Measurements from ENCODE around the gene CCDC88B. TPM values are rescaled to one million over a fixed set of nuclear protein-coding genes. Genes with fewer than 3 reads are reported as not detected.
A peak's percentile ranks its signal among the peaks of the same experiment; 100 is the strongest.

The CCDC88B gene
- total RNA-seq, 1 donor from 2014 or later, result 1.6 TPM

DNA sequence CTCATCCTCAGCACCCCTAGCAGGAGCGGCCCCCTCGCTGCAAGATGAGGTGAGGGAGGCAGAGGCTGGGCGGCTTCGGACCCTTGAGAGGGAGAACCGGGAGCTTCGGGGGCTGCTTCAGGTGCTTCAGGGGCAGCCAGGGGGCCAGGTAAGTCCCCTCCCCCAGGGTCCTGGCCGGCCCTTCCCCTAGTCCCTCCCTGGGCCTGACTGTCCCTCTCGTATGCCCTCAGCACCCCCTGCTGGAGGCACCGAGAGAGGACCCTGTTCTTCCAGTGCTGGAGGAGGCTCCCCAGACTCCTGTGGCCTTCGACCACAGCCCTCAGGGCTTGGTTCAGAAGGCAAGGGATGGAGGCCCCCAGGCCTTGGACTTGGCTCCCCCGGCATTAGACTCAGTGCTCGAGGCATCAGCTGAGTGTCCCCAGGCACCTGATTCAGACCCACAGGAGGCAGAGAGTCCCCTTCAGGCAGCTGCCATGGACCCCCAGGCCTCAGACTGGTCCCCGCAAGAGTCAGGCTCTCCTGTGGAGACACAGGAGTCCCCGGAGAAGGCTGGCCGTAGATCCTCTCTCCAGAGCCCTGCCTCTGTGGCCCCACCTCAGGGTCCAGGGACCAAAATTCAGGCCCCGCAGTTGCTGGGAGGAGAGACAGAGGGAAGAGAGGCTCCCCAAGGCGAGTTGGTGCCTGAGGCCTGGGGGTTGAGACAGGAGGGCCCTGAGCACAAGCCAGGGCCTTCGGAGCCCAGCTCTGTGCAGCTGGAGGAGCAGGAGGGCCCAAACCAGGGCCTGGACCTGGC is 4.0 kb downstream of the CCDC88B start:
- DNase-seq (ENCODE audit: low read depth), result no peak

DNA sequence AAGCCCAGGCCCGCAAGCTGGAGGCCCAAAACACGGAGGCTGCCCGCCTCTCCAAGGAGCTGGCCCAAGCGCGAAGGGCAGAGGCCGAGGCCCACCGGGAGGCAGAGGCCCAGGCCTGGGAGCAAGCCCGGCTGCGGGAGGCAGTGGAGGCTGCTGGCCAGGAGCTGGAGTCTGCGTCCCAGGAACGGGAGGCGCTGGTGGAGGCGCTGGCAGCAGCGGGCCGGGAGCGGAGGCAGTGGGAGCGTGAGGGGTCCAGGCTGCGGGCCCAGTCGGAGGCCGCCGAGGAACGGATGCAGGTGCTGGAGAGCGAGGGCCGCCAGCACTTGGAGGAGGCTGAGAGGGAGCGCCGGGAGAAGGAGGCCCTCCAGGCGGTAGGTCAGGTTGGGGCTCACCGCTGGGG is 4.8 kb downstream of the CCDC88B start:
- DNase-seq (ENCODE audit: low read depth), result no peak

DNA sequence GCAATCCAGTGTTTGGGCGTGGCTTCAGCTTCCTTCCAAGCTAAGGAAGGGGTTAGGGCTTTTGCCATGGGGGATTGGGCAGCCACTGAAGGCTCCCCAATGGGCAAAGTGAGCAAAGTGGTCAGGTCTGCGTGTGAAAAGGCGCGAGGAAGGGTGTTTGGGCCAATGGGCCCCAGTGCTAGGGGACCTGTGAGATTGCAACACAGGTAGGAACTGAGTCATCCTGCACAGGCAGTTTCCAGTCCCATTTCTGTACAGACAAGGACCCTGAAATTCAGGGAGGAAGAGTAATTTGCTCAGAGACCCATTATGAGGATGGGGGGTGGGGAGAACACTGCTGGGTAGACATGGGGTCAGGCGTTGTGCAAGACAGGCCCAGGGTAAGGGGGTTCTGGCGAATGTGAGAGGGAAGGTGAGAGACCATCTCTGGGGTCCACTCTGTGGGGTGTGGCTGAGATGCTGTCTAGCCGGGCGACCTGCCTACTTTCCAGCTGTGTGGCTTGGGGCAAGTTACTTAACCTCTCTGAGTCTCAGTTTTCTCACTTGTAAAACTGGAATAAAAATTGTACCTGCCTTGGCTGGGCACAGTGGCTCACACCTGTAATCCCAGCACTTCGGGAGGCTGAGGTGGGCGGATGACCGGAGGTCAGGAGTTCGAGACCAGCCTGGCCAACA is 7.3 kb downstream of the CCDC88B start:
- DNase-seq (ENCODE audit: low read depth), result no peak

DNA sequence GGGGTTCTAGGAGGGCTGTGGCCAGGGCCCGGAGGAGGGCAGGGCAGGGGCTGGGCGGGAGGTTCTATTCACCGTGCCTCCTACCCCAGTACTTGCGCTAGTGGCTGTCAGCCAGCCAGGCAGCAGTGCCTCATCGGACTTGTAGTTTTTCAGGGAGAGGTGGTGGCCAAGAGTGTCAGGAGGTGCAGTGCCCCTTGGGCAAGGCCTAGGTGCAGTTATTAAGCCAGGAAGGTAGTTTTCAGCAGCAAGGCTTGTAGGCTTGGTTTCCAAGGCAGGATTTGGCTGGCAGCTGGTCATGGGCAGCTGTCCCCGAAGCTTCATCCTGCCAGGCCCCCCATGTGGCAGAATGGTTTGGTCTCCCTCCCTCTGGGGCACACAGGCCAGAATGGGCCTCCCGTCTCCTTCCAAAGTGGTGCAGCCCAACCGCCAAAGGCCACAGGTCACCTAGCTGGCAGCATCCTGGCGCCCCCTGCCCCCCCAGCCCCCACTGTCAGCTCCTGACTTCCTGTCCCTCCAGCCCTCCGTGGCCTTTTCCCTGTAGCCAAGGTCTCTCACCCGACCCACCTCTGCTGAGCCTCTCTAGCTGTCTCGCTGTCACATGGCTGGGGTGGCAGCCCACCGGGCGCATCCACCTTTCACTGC is 8.5 kb downstream of the CCDC88B start:
- peak; percentile 83 for DNase-seq (ENCODE audit: low read depth)

DNA sequence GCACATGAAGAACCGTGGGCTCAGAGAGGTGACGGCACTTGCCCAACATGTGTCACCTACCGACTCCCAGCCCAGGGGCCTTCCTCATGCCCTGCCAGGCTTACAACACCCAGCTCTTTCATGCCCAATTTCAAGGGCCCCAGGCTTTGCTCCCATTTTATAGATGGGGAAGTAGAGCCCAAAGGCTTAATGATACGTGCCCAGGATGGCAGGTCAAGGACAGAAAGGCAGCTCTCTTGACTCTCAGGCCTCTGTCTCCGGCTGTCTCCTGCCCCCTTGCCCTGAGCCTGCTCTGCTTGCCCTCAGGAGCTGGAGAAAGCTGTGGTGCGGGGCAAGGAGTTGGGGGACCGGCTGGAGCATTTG is 9.0 kb downstream of the CCDC88B start:
- no peak for DNase-seq (ENCODE audit: low read depth)

DNA sequence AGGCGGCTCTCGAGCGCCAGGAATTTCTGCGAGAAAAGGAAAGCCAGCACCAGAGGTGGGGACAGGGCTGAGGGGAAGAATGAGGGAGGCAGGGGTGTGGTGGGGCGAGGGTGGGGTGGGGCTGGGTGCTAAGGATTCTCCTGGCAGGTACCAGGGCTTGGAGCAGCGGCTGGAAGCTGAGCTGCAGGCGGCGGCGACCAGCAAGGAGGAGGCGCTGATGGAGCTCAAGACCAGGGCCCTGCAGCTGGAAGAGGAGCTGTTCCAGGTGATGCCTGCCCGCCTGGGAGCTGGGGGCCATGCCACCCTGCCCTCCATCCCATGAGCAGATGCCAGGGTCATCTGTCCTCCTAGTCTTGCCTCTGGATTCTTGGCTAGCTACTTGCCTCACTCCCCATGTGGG is 9.4 kb downstream of the CCDC88B start:
- no peak for DNase-seq (ENCODE audit: low read depth)

DNA sequence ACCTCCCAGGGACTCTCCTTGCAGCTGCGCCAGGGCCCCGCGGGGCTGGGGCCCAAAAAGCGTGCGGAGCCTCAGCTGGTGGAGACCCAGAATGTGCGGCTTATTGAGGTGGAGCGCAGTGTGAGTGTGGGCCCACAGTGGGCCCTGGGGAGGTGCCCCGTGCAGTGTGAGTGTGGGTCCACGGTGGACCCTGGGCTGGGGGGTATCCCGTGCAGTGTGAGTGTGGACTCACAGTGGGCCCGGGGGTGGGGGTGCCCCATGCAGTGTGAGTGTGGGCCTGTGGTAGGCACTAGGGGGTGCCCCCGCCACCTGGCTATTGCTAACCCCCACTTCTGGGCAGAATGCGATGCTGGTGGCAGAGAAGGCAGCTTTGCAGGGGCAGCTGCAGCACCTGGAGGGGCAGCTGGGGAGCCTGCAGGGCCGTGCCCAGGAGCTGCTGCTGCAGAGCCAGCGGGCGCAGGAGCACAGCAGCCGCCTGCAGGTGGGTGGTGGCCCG is 11.2 kb downstream of the CCDC88B start:
- DNase-seq (ENCODE audit: low read depth), result no peak

DNA sequence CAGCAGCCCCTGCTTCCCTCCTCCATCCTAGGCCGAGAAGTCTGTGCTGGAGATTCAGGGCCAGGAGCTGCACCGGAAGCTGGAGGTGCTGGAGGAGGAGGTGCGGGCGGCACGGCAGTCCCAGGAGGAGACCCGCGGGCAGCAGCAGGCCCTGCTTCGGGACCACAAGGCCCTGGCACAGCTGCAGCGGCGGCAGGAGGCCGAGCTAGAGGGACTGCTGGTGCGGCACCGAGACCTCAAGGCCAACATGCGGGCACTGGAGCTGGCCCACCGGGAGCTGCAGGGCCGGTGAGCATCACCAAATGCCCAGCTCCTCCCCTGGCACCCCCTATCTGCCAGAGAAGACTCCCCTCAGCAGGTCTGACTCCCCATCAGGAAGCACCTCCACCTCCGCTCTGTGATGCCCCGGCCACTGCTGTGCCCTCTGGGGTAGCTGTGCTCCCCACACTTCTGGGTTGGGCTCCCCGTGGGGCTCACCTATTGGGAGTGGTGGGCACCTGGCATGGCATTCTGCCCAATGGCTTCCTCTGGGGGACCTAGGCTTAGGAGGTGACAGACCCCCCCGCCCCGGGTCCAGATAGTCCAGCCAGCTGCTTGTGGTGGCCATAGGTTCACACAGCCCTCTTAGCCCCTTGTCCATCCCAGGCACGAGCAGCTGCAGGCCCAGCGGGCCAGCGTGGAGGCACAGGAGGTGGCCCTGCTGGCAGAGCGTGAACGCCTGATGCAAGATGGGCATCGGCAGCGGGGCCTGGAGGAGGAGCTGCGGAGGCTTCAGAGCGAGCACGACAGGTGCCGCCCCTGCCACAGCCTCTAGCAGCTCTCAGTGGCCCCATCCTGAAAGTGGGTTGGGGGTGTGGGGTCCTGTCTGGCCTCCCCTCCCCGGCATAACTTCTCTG is 12.3 kb downstream of the CCDC88B start:
- peak; percentile 74 for DNase-seq (ENCODE audit: low read depth)

DNA sequence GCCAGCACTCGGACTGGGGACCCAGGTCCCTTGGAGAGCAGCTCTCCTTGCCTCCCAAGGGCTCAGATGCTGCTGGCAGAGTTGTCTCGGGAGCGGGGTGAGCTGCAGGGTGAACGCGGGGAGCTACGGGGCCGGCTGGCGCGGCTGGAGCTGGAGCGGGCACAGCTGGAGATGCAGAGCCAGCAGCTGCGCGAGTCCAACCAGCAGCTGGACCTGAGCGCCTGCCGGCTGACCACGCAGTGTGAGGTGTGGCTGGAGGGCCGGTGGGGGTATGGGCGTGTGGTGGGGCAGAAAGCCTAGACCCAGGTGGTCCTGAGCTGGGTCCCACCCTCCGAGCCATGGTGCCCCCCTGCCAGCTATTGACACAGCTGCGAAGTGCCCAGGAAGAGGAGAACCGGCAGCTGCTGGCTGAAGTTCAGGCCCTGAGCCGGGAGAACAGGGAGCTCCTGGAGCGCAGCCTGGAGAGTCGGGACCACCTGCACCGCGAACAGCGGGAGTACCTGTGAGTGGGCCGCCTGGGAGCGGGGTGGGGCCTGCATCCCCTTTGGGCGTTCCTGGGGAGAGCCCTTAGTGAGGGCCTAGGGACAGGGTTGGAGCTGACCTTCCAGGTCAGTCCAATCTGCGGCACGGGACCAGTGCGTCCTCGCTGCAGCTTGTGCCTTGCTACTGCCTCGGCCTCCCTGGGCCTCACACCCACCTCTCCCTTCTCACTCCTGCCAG is 13.2 kb downstream of the CCDC88B start:
- DNase-seq (ENCODE audit: low read depth), result peak; percentile 49

DNA sequence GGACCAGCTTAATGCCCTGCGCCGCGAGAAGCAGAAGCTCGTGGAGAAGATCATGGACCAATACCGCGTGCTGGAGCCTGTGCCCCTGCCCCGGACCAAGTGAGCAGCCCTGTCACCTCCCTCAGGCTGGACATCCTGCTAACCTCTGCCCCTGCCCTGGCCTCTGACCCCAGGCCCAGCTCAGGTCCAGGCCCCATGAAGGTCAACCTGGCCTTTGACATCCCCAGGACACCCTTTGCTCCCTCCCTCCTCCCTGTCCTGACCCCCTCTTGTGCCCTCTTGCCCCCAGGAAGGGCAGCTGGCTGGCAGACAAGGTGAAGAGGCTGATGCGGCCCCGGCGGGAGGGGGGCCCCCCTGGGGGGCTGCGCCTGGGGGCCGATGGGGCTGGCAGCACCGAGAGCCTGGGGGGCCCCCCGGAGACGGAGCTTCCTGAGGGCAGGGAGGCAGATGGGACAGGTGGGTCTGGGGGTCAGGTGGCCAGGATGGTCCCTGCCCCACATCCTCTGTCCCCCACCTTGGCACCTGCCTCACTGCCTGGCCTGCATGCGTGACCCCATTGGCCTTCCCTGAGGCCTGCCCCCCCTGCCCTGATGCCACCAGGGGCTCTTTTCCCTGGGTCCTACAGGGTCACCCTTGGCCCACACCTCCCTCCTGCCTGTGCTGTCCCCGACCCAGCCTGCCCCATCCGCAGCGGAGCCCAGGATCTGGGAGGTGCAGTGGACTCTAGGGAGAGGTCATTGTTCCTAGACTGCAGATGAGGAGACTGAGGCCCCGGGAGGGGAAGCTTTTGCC is 13.9 kb downstream of the CCDC88B start:
- DNase-seq (ENCODE audit: low read depth), result no peak

DNA sequence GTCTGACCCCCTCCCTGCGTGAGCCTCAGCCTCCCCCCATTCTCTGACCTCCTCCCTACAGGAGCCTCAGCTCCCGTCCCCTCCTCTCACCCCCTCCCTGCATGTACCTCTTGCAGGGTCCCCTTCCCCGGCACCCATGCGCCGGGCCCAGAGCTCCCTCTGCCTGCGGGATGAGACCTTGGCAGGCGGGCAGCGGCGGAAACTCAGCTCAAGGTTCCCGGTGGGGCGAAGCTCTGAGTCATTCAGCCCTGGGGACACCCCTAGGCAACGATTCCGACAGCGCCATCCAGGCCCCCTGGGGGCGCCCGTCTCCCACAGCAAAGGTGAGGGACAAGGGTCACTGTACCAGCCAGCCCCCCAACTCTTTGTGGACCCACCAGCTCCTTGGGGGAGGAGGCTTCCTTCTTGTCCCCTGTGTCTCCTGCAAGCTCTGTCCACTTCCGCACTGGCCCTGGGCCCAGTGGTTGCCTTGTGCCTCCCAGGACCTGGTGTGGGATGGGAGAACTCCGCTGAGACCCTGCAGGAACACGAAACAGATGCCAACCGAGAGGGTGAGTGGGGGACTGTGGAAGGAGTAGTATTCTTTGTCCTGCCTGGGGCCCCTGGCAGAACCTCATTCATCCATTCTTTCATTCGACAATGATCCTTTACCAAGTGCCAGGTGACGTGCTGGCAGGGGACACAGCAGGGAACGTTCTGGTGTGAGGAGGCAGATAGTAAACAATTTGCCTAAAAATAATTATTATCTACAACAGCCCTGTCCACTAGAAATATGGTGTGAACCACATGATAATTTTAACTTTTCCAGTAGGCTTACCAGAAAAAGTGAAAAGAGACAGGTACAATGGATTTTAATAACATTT is 15.3 kb downstream of the CCDC88B start:
- DNase-seq (ENCODE audit: low read depth), result peak; percentile 85

DNA sequence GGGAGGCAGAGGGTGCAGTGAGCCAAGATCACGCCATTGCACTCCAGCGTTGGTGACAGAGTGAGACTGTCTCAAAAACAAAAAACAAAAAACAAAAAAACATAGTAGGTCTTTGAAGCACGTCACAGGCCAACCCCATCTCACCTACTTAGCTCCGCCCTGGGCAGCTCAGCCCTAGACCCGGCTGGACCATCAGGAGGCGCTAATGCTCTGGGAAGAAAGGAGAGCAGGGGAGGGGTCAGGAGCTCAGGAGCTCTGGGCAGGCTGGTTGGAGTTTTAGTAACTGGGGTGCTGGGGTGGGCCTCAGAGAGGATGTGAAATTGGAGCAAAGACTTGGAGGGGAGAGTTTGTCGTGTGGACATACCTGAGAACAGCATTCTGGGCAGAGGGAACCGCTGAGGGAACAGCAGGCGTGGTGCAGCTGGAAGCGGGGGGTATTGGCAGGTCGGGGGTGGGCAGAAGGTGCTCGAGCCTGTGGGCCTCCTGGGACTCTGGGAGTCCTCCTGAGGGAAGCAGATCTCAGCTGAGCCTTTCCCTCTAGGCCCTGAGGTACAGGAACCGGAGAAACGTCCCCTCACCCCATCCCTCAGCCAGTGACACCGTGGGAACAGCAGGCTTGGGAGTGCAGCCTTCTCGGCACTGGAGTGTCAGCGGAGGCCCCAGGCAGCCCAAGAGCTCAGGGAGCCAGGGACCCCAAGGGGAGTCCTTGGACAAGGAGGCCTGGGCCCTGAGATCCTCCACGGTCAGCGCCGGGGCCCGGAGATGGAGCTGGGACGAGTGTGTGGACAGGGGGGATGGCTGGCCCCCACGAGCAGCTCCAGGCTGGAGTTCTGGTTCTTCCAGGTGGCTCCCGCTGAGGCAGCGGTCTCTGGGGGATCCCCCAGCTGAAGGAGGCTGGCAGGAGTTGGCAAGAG is 16.8 kb downstream of the CCDC88B start:
- DNase-seq (ENCODE audit: low read depth), result peak; percentile 23

DNA sequence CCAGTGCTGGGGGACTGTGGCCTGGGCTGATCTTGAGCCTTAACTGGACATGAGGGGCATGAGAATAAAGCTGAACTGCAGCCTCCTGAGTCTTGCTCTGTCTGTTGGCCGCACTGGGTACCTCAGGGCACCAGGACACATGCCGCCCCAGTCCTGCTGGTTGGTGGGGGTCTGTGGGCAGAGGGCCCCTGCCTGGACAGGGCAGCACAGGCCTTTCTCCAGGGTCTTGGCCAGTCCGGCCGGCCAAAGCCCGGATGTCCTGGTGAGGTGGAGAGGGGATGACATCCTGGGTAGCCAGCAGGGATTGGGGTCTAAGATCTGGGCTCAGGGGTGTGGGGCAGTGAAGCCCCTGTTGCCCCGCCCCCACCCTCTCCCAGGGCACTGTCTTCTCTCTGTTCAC is 17.4 kb downstream of the CCDC88B start:
- DNase-seq (ENCODE audit: low read depth), result no peak

DNA sequence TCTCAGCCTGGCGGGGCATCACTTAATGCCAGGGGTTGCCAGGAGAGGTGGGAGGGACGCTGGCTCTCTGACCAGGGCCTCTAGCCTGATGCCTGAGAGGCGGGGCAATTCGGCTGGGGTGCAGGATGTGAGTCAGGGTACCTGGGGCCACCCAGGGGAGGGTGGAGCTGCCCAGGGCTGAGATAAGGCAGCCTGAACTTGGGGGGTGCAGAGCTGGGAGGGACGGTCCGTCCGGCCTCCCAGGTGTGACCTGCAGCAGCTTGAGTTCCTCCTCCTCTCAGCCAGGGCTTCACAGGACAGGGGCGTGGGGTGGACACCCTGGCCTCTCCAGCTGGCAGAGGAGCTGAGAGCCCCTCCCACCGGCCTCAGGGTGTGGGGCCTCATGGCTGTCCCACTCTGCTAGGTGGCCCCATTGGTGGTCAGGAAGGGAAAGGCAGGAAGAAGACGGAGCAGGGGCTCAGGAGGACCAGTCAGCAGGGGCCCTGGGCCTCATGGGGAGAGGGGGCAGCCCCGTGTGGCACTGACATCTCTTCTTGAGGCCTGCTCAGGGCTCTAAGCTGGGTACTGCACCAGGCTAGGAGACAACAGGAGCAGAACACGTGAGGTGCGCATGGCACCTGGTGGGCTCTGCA is 18.0 kb downstream of the CCDC88B start:
- no peak for DNase-seq (ENCODE audit: low read depth)

DNA sequence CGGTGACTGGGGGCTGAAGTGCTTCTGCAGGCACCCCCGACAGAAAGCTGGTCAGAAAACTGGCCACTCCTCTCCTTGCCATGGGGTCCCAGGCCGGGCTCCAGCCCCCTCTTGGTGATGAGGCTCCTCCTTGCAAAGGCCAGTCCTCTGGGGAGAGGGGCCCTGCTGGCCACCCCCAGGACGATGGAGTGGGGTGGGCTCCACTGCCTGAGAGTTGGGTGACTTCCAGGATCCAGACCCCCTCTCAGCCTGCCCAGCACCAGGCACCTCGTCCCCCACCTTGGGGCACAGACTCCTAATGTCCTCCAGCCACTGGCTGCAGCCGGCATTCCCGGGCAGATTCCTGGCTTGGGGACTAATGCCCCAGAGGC is 18.5 kb downstream of the CCDC88B start:
- DNase-seq (ENCODE audit: low read depth), result no peak

DNA sequence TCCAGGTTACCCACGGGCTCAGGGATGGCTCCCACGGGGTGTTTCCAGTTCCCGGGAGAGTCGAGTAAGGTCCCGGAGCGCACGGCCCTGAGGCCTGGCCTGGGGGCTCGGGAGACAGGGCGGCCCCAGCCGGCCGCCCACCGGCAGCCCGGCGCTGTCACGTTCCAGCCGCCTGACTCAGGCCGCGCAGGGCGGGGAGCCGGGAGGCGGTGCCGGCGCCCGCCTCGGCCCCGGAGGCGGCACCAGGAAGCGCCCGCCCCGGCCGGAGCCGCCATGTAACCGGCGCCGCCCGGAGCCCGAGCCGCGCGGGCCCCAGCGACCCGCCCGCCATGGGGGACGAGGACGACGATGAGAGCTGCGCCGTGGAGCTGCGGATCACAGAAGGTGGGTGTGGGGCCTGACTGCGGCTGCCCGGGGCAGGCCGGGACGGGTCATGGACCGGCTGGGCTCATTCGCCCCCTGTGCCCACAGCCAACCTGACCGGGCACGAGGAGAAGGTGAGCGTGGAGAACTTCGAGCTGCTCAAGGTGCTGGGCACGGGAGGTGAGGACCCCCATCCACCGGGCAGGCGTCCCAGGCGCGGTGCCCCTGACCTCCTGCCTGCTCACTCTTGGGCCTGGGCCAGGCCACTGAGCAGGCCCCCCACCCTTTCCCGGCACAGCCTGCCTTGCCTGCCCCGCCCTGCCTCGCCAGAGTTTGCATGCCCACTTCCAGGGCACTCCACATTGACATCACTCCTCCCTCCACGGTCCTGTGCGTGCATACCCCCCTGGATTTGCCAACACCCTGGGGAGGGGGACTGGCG is 19.1 kb downstream of the CCDC88B start, which contains the start of gene RPS6KA4:
RPS6KA4 (plus strand) TSS at position 256 of the 805 bp plus-strand sequence; CDS start at position 330, 74 bp downstream.
- peak; percentile 74 for DNase-seq (ENCODE audit: low read depth)

Measured in myocyte (in vitro differentiated cells).